VCaP (cell line): ENCODE results near the gene TSC1.

Experiments
- H3K27ac ChIP-seq: fragments of 450-650 bp; 2 replicates; pipeline ENCODE4 v1.5.1; 2017
- CTCF ChIP-seq: fragments of 450-650 bp; conservative IDR thresholded peaks from 2 replicates; pipeline ENCODE4 v1.5.1; 2017; ENCODE audit warnings: mild to moderate bottlenecking, moderate library complexity

Gene TSC1

GRCh38 chr9:132842124-132843044 lies 102.0 kb downstream of the TSC1 start:
- TF ChIP-seq CTCF, result no peak
- H3K27ac ChIP-seq, result no peak overlapping the region
